Colonic mucosa (tissue), 4 donors: ENCODE measurements around the gene HOXC10. TPM values are rescaled to one million over a fixed set of nuclear protein-coding genes. Genes with fewer than 3 reads are reported as not detected.

Experiments
- DNase-seq: peaks from one replicate; pipeline ENCODE4 v3.0.0-alpha.2; 2020
- H3K27ac ChIP-seq: fragments of 200-600 bp; one replicate; pipeline ENCODE4 v1.8.0; 2021
- H3K27me3 ChIP-seq: fragments of 200-600 bp; one replicate; pipeline ENCODE4 v1.8.0; 2021
- H3K36me3 ChIP-seq: fragments of 200-600 bp; one replicate; pipeline ENCODE4 v1.8.0; 2021
- H3K4me1 ChIP-seq: fragments of 200-600 bp; one replicate; pipeline ENCODE4 v1.8.0; 2021; ENCODE audit warnings: mild to moderate bottlenecking
- H3K4me3 ChIP-seq: fragments of 200-600 bp; one replicate; pipeline ENCODE4 v1.8.0; 2021
- H3K9ac ChIP-seq, 2 donors: one replicate each; pipeline ENCODE4 v1.7.0; 2013; ENCODE audit warnings: control low read depth in 2 of 2, low read depth in 2 of 2, low read length in 2 of 2
- H3K9me3 ChIP-seq: fragments of 200-600 bp; one replicate; pipeline ENCODE4 v1.8.0; 2021
- CTCF ChIP-seq: fragments of 200-600 bp; IDR thresholded peaks from one replicate; pipeline ENCODE4 v1.8.0; 2022; ENCODE audit warnings: antibody characterized with exemption, mild to moderate bottlenecking
- intact Hi-C: fragments of 100-400 bp; cut with DNase I; formaldehyde crosslinking; loops from one replicate; pipeline ENCODE4 v1.14.1; 2022
- total RNA-seq, 2 donors: library from RNA; stranded (reverse); fragmentation: NEBNext Ultra II Directional in 1 of 2; extraction: Animal tissue kit (Norgen Biotek cat#: 25700) in 1 of 2; gene quantifications; one replicate each; pipeline ENCODE4 v1.2.1, GENCODE V29; 2021
- donor health status: healthy.
- donor health status: DM: no; HTN: no; CAD: no.
- donor health status: DM: no; HTN: no; CAD: no.

Gene HOXC10
- total RNA-seq, 2 donors from 2014 or later: not detected

GRCh38 chr12:54032627-54033100, 47.7 kb downstream of the HOXC10 start, which contains the start of gene HOXC5:
Gene HOXC5 (plus strand): TSS chr12:54033050. CDS start chr12:54033123, 73 bp downstream.
- Histone ChIP-seq H3K36me3 (no peaks in the 10 kb centered on the region), H3K9me3 (no peaks in the 10 kb centered on the region), H3K4me3 (peak within 1 kb of the TSS; percentile 14), H3K9ac (no peak within 1 kb of the TSS), H3K27me3 (peaks cover 97% of the 10 kb centered on the region), H3K27ac (no peak within 1 kb of the TSS), H3K4me1 (no peaks in the 10 kb centered on the region)
- intact Hi-C loops: loop anchor here (5.0 kb wide), 1 partner anchor 160 kb away; no protein-coding TSS in a partner anchor
- TF ChIP-seq CTCF: peak; percentile 88
- DNase-seq: peak; percentile 65

- Histone ChIP-seq H3K27ac (no peak overlapping the region), H3K9me3 (no peaks in the 10 kb centered on the region), H3K27me3 (peaks cover 94% of the 10 kb centered on the region), H3K36me3 (no peaks in the 10 kb centered on the region), H3K4me3 (peak overlapping the region; percentile 14), H3K9ac (no peak overlapping the region), H3K4me1 (no peaks in the 10 kb centered on the region)
- intact Hi-C loops: loop anchor here (5.0 kb wide), 1 partner anchor 159 kb away; no protein-coding TSS in a partner anchor
- no peak for DNase-seq
- no peak for TF ChIP-seq CTCF
Observed at GRCh38 chr12:54033106-54033979, 48.4 kb downstream of the HOXC10 start.

GRCh38 chr12:54033980-54034784, 49.2 kb downstream of the HOXC10 start:
- H3K4me3 ChIP-seq: no peak overlapping the region
- no peak overlapping the region for H3K27ac ChIP-seq
- peaks cover 95% of the 10 kb centered on the region for H3K27me3 ChIP-seq
- intact Hi-C loops: loop anchor here (5.0 kb wide), 1 partner anchor 158 kb away; no protein-coding TSS in a partner anchor
- no peak overlapping the region for H3K9ac ChIP-seq
- no peak for TF ChIP-seq CTCF
- H3K9me3 ChIP-seq: no peaks in the 10 kb centered on the region
- no peaks in the 10 kb centered on the region for H3K36me3 ChIP-seq
- no peaks in the 10 kb centered on the region for H3K4me1 ChIP-seq
- DNase-seq: no peak

GRCh38 chr12:54034785-54035310, 49.9 kb downstream of the HOXC10 start:
- intact Hi-C loops: loop anchor here (5.0 kb wide), 1 partner anchor 157 kb away; no protein-coding TSS in a partner anchor
- H3K4me1 ChIP-seq: no peaks in the 10 kb centered on the region
- H3K27ac ChIP-seq: no peak overlapping the region
- no peak for TF ChIP-seq CTCF
- H3K9ac ChIP-seq: no peak overlapping the region
- no peak for DNase-seq
- peaks cover 96% of the 10 kb centered on the region for H3K27me3 ChIP-seq
- H3K4me3 ChIP-seq: no peak overlapping the region
- H3K9me3 ChIP-seq: no peaks in the 10 kb centered on the region
- no peaks in the 10 kb centered on the region for H3K36me3 ChIP-seq
